Measurements from ENCODE around the gene KRT40. TPM values are rescaled to one million over a fixed set of nuclear protein-coding genes. Genes with fewer than 3 reads are reported as not detected.

The KRT40 gene
- total RNA-seq, 1 experiment from 2014 or later: not detected

DNA sequence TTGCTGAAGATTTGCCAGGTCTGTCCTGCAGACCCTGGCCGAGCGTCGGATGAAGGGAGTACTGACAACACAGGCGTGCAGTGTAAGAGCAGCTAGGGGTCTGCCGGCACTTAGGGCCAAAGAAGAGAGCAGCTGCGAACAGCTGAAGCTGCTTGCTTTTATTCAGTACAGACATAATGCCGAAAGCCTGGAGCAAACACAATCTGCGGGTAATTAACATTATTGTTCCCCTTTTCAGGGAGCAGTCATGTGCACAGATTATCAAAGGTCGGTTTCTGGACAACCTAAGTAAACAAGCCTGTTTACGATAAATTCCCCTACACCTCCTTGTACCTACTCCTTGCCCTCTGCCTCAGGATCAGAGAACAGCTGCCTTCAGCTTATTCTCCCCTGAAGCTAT, 34.7 kb downstream of the KRT40 start:
- peak overlapping the region; percentile 28 for H3K4me2 ChIP-seq (ENCODE audit: low read length)
- 0 out of 4 replicates have a peak, but pooled peaks cover 0 to 4% of the 10 kb centered on the region in 2 experiments for H3K36me3 ChIP-seq (ENCODE audit: control insufficient read depth in 1 of 2, insufficient read depth in 2 of 2, low read length in 2 of 2)
- H2AFZ ChIP-seq (ENCODE audit: low read depth, low read length, poor library complexity, severe bottlenecking): no peak overlapping the region
- ChIA-PET CTCF (no interaction called here), POLR2A (interaction anchor here (0.7 to 1.1 kb wide), 2 partner anchors 8 to 373 kb away, joined by 3 to 4 read pairs; no protein-coding TSS in a partner anchor), RAD21 (ENCODE audit: low non-redundant PET in 1 of 2, low total read pairs in 2 of 2, uncharacterized antibody in 2 of 2, unreplicated experiment in 2 of 2) (no interaction called here)
- no peaks in the 10 kb centered on the region for H3K9me2 ChIP-seq (ENCODE audit: insufficient read depth)
- TF ChIP-seq RAD21 (IDR thresholded peaks at IDR 0.05; ENCODE audit: low read depth): no peak
- TF ChIP-seq ATF3 (IDR thresholded peaks at IDR 0.05): no peak
- TF ChIP-seq ZFX (IDR thresholded peaks at IDR 0.05): no peak
- TF ChIP-seq POLR2A (IDR thresholded peaks at IDR 0.05; ENCODE audit: borderline replicate concordance, extremely low read depth, insufficient read depth, insufficient read length): no peak
- TF ChIP-seq CBX3 (IDR thresholded peaks at IDR 0.05; ENCODE audit: low read depth): no peak
- no peak for TF ChIP-seq ZBTB33 (IDR thresholded peaks at IDR 0.05; ENCODE audit: extremely low read depth, insufficient replicate concordance, low read length)
- no peak for TF ChIP-seq EGR1 (IDR thresholded peaks at IDR 0.05; ENCODE audit: low read depth)
- no peak for TF ChIP-seq ZNF274 (IDR thresholded peaks at IDR 0.05; ENCODE audit: low read depth, low read length)
- no peak for TF ChIP-seq EZH2phosphoT487 (IDR thresholded peaks at IDR 0.05; ENCODE audit: borderline replicate concordance)
- TF ChIP-seq, protein P1, sequence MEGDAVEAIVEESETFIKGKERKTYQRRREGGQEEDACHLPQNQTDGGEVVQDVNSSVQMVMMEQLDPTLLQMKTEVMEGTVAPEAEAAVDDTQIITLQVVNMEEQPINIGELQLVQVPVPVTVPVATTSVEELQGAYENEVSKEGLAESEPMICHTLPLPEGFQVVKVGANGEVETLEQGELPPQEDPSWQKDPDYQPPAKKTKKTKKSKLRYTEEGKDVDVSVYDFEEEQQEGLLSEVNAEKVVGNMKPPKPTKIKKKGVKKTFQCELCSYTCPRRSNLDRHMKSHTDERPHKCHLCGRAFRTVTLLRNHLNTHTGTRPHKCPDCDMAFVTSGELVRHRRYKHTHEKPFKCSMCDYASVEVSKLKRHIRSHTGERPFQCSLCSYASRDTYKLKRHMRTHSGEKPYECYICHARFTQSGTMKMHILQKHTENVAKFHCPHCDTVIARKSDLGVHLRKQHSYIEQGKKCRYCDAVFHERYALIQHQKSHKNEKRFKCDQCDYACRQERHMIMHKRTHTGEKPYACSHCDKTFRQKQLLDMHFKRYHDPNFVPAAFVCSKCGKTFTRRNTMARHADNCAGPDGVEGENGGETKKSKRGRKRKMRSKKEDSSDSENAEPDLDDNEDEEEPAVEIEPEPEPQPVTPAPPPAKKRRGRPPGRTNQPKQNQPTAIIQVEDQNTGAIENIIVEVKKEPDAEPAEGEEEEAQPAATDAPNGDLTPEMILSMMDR (IDR thresholded peaks at IDR 0.05 in 2 of 3, conservative IDR thresholded peaks at IDR 0.05 in 1 of 3; ENCODE audit: borderline replicate concordance in 1 of 3, insufficient read depth in 1 of 3, low read depth in 2 of 3, low read length in 2 of 3): no peak
- peak overlapping the region; percentile 99 for H3K27ac ChIP-seq (ENCODE audit: low read depth, low read length)
- H3K9me3 ChIP-seq (ENCODE audit: control insufficient read depth in 1 of 2, insufficient read depth in 1 of 2, low read depth in 1 of 2, low read length in 2 of 2): peaks cover 0 to 3% of the 10 kb centered on the region in 2 experiments; a peak in 1 of 4 replicates
- peak overlapping the region; percentile 63 for H3K9ac ChIP-seq (ENCODE audit: low read length)
- no TSS peak for BruUV-seq (replicated peaks)
- H3K27me3 ChIP-seq (ENCODE audit: insufficient read depth, low read length): no peaks in the 10 kb centered on the region
- H4K20me1 ChIP-seq (ENCODE audit: insufficient read depth): no peaks in the 10 kb centered on the region
- ATAC-seq: no peak
- intact Hi-C loops (cut with micrococcal nuclease): no loop called here
- DNase-seq (ENCODE audit: low read depth, low spot score): no peak
- no peak overlapping the region for H3K4me3 ChIP-seq (replicated peaks in 1 of 2; ENCODE audit: low read depth in 1 of 2, low read length in 2 of 2)
- peaks cover 58 to 96% of the 10 kb centered on the region in 2 experiments for H3K4me1 ChIP-seq (ENCODE audit: control insufficient read depth in 1 of 2, insufficient read depth in 2 of 2, low read length in 2 of 2)
- no peaks in the 10 kb centered on the region for H3K79me2 ChIP-seq (ENCODE audit: insufficient read depth, low read length)

All from HCT116 (cell line).